ENCODE results near the gene VPS33B. TPM values are rescaled to one million over a fixed set of nuclear protein-coding genes. Genes with fewer than 3 reads are reported as not detected.

Gene VPS33B
- total RNA-seq, 3 donors from 2014 or later (not counting 1 experiment from before 2014, with no cell fraction given), result 19.8 to 28.6 (median 24.9) TPM

- ATAC-seq, result no peak
- Histone ChIP-seq H3K36me3 (ENCODE audit: control insufficient read depth, insufficient read depth, low read length) (no peaks in the 10 kb centered on the region), H3K9me3 (ENCODE audit: control insufficient read depth, insufficient read depth, low read length) (no peaks in the 10 kb centered on the region), H3K4me3 (ENCODE audit: low read length) (no peak overlapping the region), H3K27ac (ENCODE audit: low read length) (no peak overlapping the region), H3K4me1 (ENCODE audit: control insufficient read depth, insufficient read depth, low read length) (no peaks in the 10 kb centered on the region), H3K27me3 (ENCODE audit: control insufficient read depth, insufficient read depth, low read length) (no peaks in the 10 kb centered on the region)
- no peak overlapping the region for H3K27ac Mint-ChIP-seq
- H3K27me3 Mint-ChIP-seq (ENCODE audit: low read depth in 2 of 2), result peaks cover 16 to 49% of the 10 kb centered on the region in 2 donors
- no peak for TF ChIP-seq CTCF (IDR thresholded peaks at IDR 0.05)
- H3K4me1 Mint-ChIP-seq, result no peaks in the 10 kb centered on the region
- H3K4me3 Mint-ChIP-seq, result no peak overlapping the region
- DNase-seq, result no peak
- intact Hi-C loops (cut with micrococcal nuclease), result no loop called here
- WGBS (ENCODE audit: insufficient coverage), result 86% methylated on average over 5 of the region's 5 CpGs
- H3K36me3 Mint-ChIP-seq, result no peaks in the 10 kb centered on the region
- peaks cover 0 to 2% of the 10 kb centered on the region in 2 donors for H3K9me3 Mint-ChIP-seq
Observed at GRCh38 chr15:91061997-91062396, 39.6 kb upstream of the VPS33B start.

GRCh38 chr15:91061230-91061629 lies 38.8 kb upstream of the VPS33B start:
- Mint-ChIP-seq H3K9me3 (peaks cover 0 to 2% of the 10 kb centered on the region in 2 donors), H3K4me3 (no peak overlapping the region), H3K27ac (no peak overlapping the region), H3K4me1 (no peaks in the 10 kb centered on the region), H3K36me3 (no peaks in the 10 kb centered on the region), H3K27me3 (ENCODE audit: low read depth in 2 of 2) (peaks cover 17 to 49% of the 10 kb centered on the region in 2 donors)
- intact Hi-C loops (cut with micrococcal nuclease), result no loop called here
- Histone ChIP-seq H3K36me3 (ENCODE audit: control insufficient read depth, insufficient read depth, low read length) (no peaks in the 10 kb centered on the region), H3K27me3 (ENCODE audit: control insufficient read depth, insufficient read depth, low read length) (no peaks in the 10 kb centered on the region), H3K27ac (ENCODE audit: low read length) (no peak overlapping the region), H3K9me3 (ENCODE audit: control insufficient read depth, insufficient read depth, low read length) (no peaks in the 10 kb centered on the region), H3K4me1 (ENCODE audit: control insufficient read depth, insufficient read depth, low read length) (no peaks in the 10 kb centered on the region), H3K4me3 (ENCODE audit: low read length) (no peak overlapping the region)
- WGBS (ENCODE audit: insufficient coverage), result 90% methylated on average over 2 of the region's 2 CpGs
- ATAC-seq, result no peak
- no peak for DNase-seq
- no peak for TF ChIP-seq CTCF (IDR thresholded peaks at IDR 0.05)

GRCh38 chr15:91055548-91056331 lies 33.3 kb upstream of the VPS33B start:
- peak in 1 of 2 donors; percentile 64 for DNase-seq
- Histone ChIP-seq H3K36me3 (ENCODE audit: control insufficient read depth, insufficient read depth, low read length) (no peaks in the 10 kb centered on the region), H3K4me1 (ENCODE audit: control insufficient read depth, insufficient read depth, low read length) (no peaks in the 10 kb centered on the region), H3K27me3 (ENCODE audit: control insufficient read depth, insufficient read depth, low read length) (peaks cover 6% of the 10 kb centered on the region), H3K9me3 (ENCODE audit: control insufficient read depth, insufficient read depth, low read length) (no peaks in the 10 kb centered on the region), H3K27ac (ENCODE audit: low read length) (no peak overlapping the region), H3K4me3 (ENCODE audit: low read length) (no peak overlapping the region)
- peaks cover 46 to 79% of the 10 kb centered on the region in 2 donors for H3K27me3 Mint-ChIP-seq (ENCODE audit: low read depth in 2 of 2)
- H3K4me3 Mint-ChIP-seq, result no peak overlapping the region
- H3K9me3 Mint-ChIP-seq, result no peaks in the 10 kb centered on the region
- peak; percentile 42 for TF ChIP-seq CTCF (IDR thresholded peaks at IDR 0.05)
- ATAC-seq, result no peak
- no peaks in the 10 kb centered on the region for H3K36me3 Mint-ChIP-seq
- WGBS (ENCODE audit: insufficient coverage), result 29% methylated on average over 11 of the region's 11 CpGs
- H3K27ac Mint-ChIP-seq, result no peak overlapping the region
- intact Hi-C loops (cut with micrococcal nuclease), result loop anchor here (5.0 kb wide), 1 partner anchor 217 kb away; no protein-coding TSS in a partner anchor
- H3K4me1 Mint-ChIP-seq, result no peaks in the 10 kb centered on the region
